ENCODE results near the gene EIF4A2. TPM values are rescaled to one million over a fixed set of nuclear protein-coding genes. Genes with fewer than 3 reads are reported as not detected.
A peak's percentile ranks its signal among the peaks of the same experiment; 100 is the strongest.

Gene EIF4A2
- total and polyA plus RNA-seq, 2 of the 13 experiments (the other 11 are each of a cell fraction or from before 2014, with no cell fraction given) = 480 to 596 TPM

GRCh38 chr3:186746008-186746407 is 37.4 kb upstream of the EIF4A2 start (continued):
- TF ChIP-seq NFYC (CRISPR knock-in tag; IDR thresholded peaks at IDR 0.05) (peak; percentile 68), IKZF4 (CRISPR knock-in tag; IDR thresholded peaks at IDR 0.05; ENCODE audit: borderline replicate concordance, low read depth, not compliant biosample characterization) (no peak), SNAI1 (CRISPR knock-in tag; IDR thresholded peaks at IDR 0.05; ENCODE audit: borderline replicate concordance) (no peak), AHDC1 (CRISPR knock-in tag; IDR thresholded peaks at IDR 0.05; ENCODE audit: borderline replicate concordance) (peak; percentile 41; the same call in 1 of the 2 replicates), KLF9 (CRISPR knock-in tag; IDR thresholded peaks at IDR 0.05; ENCODE audit: low read depth) (no peak), CERS6 (CRISPR knock-in tag; IDR thresholded peaks at IDR 0.05) (no peak), ZNF782 (CRISPR knock-in tag; IDR thresholded peaks at IDR 0.05; ENCODE audit: borderline replicate concordance) (no peak), ZNF580 (CRISPR knock-in tag; IDR thresholded peaks at IDR 0.05; ENCODE audit: borderline replicate concordance, low read depth) (0 out of 2 replicates have a peak, but pooled peaks have one; percentile 34), FOXA1 (IDR thresholded peaks at IDR 0.05) (no peak), FOXA1 (CRISPR knock-in tag; IDR thresholded peaks at IDR 0.05) (peak; percentile 37; the same call in 1 of the 2 replicates), ZNF775 (CRISPR knock-in tag; IDR thresholded peaks at IDR 0.05; ENCODE audit: borderline replicate concordance) (peak; percentile 51; the same call in 1 of the 2 replicates), ARHGAP35 (CRISPR knock-in tag; IDR thresholded peaks at IDR 0.05; ENCODE audit: borderline replicate concordance) (no peak), ZNF781 (CRISPR knock-in tag; IDR thresholded peaks at IDR 0.05; ENCODE audit: borderline replicate concordance, not compliant biosample characterization) (peak; percentile 52), ZKSCAN5 (CRISPR knock-in tag; IDR thresholded peaks at IDR 0.05) (0 out of 2 replicates have a peak, but pooled peaks have one; percentile 28), ZNF746 (CRISPR knock-in tag; IDR thresholded peaks at IDR 0.05) (0 out of 2 replicates have a peak, but pooled peaks have one; percentile 32), HINFP (CRISPR knock-in tag; IDR thresholded peaks at IDR 0.05; ENCODE audit: low read depth) (0 out of 2 replicates have a peak, but pooled peaks have one; percentile 38), ZKSCAN1 (IDR thresholded peaks at IDR 0.05; ENCODE audit: low read length) (no peak), BCLAF1 (IDR thresholded peaks at IDR 0.05) (no peak), ZNF878 (CRISPR knock-in tag; IDR thresholded peaks at IDR 0.05) (peak; percentile 81; the same call in 1 of the 2 replicates)
